Measurements from ENCODE around the gene DCPS.

The DCPS gene

GRCh38 chr11:126357055-126357962 is 53.4 kb downstream of the DCPS start:
- H2BK15ac ChIP-seq (replicated peaks; ENCODE audit: low read depth), result no peak overlapping the region
- DNase-seq, result no peak
- peak overlapping the region; percentile 83 for H3K56ac ChIP-seq (ENCODE audit: low read length)
- no CpG with 5 or more reads among the region's 17 CpGs for WGBS (ENCODE audit: extremely low coverage, insufficient coverage, low lambda C conversion rate)
- H3K27me3 ChIP-seq (ENCODE audit: insufficient read depth, low read length, poor library complexity), result no peaks in the 10 kb centered on the region
- H3K18ac ChIP-seq (ENCODE audit: low read length), result no peak overlapping the region
- H3K23ac ChIP-seq (ENCODE audit: low read length), result no peak overlapping the region
- H2AK5ac ChIP-seq (ENCODE audit: low read length), result no peak overlapping the region
- H2BK5ac ChIP-seq (ENCODE audit: low read length), result no peak overlapping the region
- no peak overlapping the region for H4K5ac ChIP-seq (ENCODE audit: low read length)
- H3K4me3 ChIP-seq (ENCODE audit: low read length), result no peak overlapping the region
- no peak overlapping the region for H3K4ac ChIP-seq (ENCODE audit: low read depth, low read length)
- H3K79me1 ChIP-seq (ENCODE audit: low read length), result peaks cover 18% of the 10 kb centered on the region
- no peaks in the 10 kb centered on the region for H3K36me3 ChIP-seq (ENCODE audit: control insufficient read depth, insufficient read depth, low read length)
- H3K4me1 ChIP-seq (ENCODE audit: control insufficient read depth, low read depth, low read length), result peaks cover 12% of the 10 kb centered on the region
- H4K8ac ChIP-seq (ENCODE audit: low read depth, low read length), result no peak overlapping the region
- peak overlapping the region; percentile 6 for H3K9ac ChIP-seq (ENCODE audit: low read length)
- H3K4me2 ChIP-seq (ENCODE audit: low read length), result no peak overlapping the region
- H3K27ac ChIP-seq (ENCODE audit: low read depth, low read length), result no peak overlapping the region
- peaks cover 9% of the 10 kb centered on the region for H3K79me2 ChIP-seq (ENCODE audit: control insufficient read depth, insufficient read depth, low read length)
- no peak overlapping the region for H2BK120ac ChIP-seq (ENCODE audit: low read depth, low read length)

- Histone ChIP-seq H3K4me3 (ENCODE audit: low read length) (no peak overlapping the region), H3K56ac (ENCODE audit: low read length) (no peak overlapping the region), H3K79me1 (ENCODE audit: low read length) (peaks cover 16% of the 10 kb centered on the region), H3K27me3 (ENCODE audit: insufficient read depth, low read length, poor library complexity) (no peaks in the 10 kb centered on the region), H3K27ac (ENCODE audit: low read depth, low read length) (no peak overlapping the region), H3K36me3 (ENCODE audit: control insufficient read depth, insufficient read depth, low read length) (no peaks in the 10 kb centered on the region), H3K23ac (ENCODE audit: low read length) (no peak overlapping the region), H3K4ac (ENCODE audit: low read depth, low read length) (no peak overlapping the region), H2BK5ac (ENCODE audit: low read length) (no peak overlapping the region), H3K18ac (ENCODE audit: low read length) (no peak overlapping the region), H3K79me2 (ENCODE audit: control insufficient read depth, insufficient read depth, low read length) (peaks cover 9% of the 10 kb centered on the region), H4K8ac (ENCODE audit: low read depth, low read length) (no peak overlapping the region), H2BK120ac (ENCODE audit: low read depth, low read length) (no peak overlapping the region), H2BK15ac (replicated peaks; ENCODE audit: low read depth) (no peak overlapping the region), H3K4me1 (ENCODE audit: control insufficient read depth, low read depth, low read length) (peaks cover 12% of the 10 kb centered on the region), H4K5ac (ENCODE audit: low read length) (no peak overlapping the region), H3K4me2 (ENCODE audit: low read length) (no peak overlapping the region), H3K9ac (ENCODE audit: low read length) (no peak overlapping the region), H2AK5ac (ENCODE audit: low read length) (no peak overlapping the region)
- no peak for DNase-seq
- no CpG with 5 or more reads among the region's 18 CpGs for WGBS (ENCODE audit: extremely low coverage, insufficient coverage, low lambda C conversion rate)
Measured at GRCh38 chr11:126357969-126358762, 54.3 kb downstream of the DCPS start.

- H4K8ac ChIP-seq (ENCODE audit: low read depth, low read length), result no peak overlapping the region
- DNase-seq, result no peak
- H3K9ac ChIP-seq (ENCODE audit: low read length), result no peak overlapping the region
- H2BK120ac ChIP-seq (ENCODE audit: low read depth, low read length), result no peak overlapping the region
- no peak overlapping the region for H2AK5ac ChIP-seq (ENCODE audit: low read length)
- peaks cover 6% of the 10 kb centered on the region for H3K4me1 ChIP-seq (ENCODE audit: control insufficient read depth, low read depth, low read length)
- no peak overlapping the region for H2BK5ac ChIP-seq (ENCODE audit: low read length)
- no peak overlapping the region for H3K18ac ChIP-seq (ENCODE audit: low read length)
- H4K5ac ChIP-seq (ENCODE audit: low read length), result no peak overlapping the region
- WGBS (ENCODE audit: extremely low coverage, insufficient coverage, low lambda C conversion rate), result no CpG with 5 or more reads among the region's 2 CpGs
- no peak overlapping the region for H2BK15ac ChIP-seq (replicated peaks; ENCODE audit: low read depth)
- H3K27me3 ChIP-seq (ENCODE audit: insufficient read depth, low read length, poor library complexity), result no peaks in the 10 kb centered on the region
- H3K79me1 ChIP-seq (ENCODE audit: low read length), result peaks cover 16% of the 10 kb centered on the region
- H3K23ac ChIP-seq (ENCODE audit: low read length), result no peak overlapping the region
- H3K56ac ChIP-seq (ENCODE audit: low read length), result no peak overlapping the region
- no peak overlapping the region for H3K4ac ChIP-seq (ENCODE audit: low read depth, low read length)
- H3K36me3 ChIP-seq (ENCODE audit: control insufficient read depth, insufficient read depth, low read length), result no peaks in the 10 kb centered on the region
- H3K27ac ChIP-seq (ENCODE audit: low read depth, low read length), result no peak overlapping the region
- H3K4me3 ChIP-seq (ENCODE audit: low read length), result no peak overlapping the region
- H3K79me2 ChIP-seq (ENCODE audit: control insufficient read depth, insufficient read depth, low read length), result peaks cover 9% of the 10 kb centered on the region
- no peak overlapping the region for H3K4me2 ChIP-seq (ENCODE audit: low read length)
Measured at GRCh38 chr11:126358763-126359160, 54.9 kb downstream of the DCPS start.

DNA sequence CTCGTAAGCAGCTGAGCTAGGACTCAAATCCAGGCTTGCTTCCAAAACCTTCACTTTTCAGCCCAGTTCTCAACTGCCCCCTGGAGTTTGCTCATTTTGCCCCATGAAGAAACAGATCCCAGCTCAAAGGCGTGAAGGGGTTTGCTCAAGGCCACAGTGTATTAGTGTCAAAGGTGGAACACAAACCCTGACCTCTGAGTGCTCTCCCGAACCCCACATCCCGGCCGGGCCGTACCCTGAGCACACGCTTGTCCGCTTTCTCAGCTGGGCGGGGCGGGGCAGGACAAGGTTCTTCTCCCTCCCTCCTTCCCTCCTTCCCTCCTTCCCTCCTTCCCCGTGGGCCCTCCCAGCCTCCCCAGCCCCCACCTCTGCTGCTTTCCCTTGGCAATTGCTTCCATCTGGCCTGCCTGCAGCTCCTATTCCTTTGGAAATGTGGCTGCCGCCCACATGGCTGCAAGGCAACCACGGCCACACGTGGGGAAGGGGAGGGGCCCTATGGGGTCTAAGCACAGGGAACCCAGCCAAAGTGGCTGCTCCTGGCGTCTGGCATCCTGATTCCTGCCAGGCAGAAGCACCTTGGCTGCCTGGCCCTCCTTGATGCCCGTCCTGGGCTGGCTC is 55.7 kb downstream of the DCPS start:
- Histone ChIP-seq H3K4me2 (ENCODE audit: low read length) (no peak overlapping the region), H4K5ac (ENCODE audit: low read length) (no peak overlapping the region), H3K79me1 (ENCODE audit: low read length) (peaks cover 14% of the 10 kb centered on the region), H2BK15ac (replicated peaks; ENCODE audit: low read depth) (no peak overlapping the region), H3K79me2 (ENCODE audit: control insufficient read depth, insufficient read depth, low read length) (peaks cover 7% of the 10 kb centered on the region), H3K23ac (ENCODE audit: low read length) (no peak overlapping the region), H2BK5ac (ENCODE audit: low read length) (no peak overlapping the region), H3K4me1 (ENCODE audit: control insufficient read depth, low read depth, low read length) (peaks cover 3% of the 10 kb centered on the region), H3K9ac (ENCODE audit: low read length) (peak overlapping the region; percentile 6), H2BK120ac (ENCODE audit: low read depth, low read length) (no peak overlapping the region), H3K56ac (ENCODE audit: low read length) (no peak overlapping the region), H3K27ac (ENCODE audit: low read depth, low read length) (no peak overlapping the region), H3K4ac (ENCODE audit: low read depth, low read length) (no peak overlapping the region), H4K8ac (ENCODE audit: low read depth, low read length) (no peak overlapping the region), H3K36me3 (ENCODE audit: control insufficient read depth, insufficient read depth, low read length) (no peaks in the 10 kb centered on the region), H2AK5ac (ENCODE audit: low read length) (no peak overlapping the region), H3K4me3 (ENCODE audit: low read length) (no peak overlapping the region), H3K18ac (ENCODE audit: low read length) (no peak overlapping the region), H3K27me3 (ENCODE audit: insufficient read depth, low read length, poor library complexity) (no peaks in the 10 kb centered on the region)
- no CpG with 5 or more reads among the region's 16 CpGs for WGBS (ENCODE audit: extremely low coverage, insufficient coverage, low lambda C conversion rate)
- DNase-seq, result no peak

DNA sequence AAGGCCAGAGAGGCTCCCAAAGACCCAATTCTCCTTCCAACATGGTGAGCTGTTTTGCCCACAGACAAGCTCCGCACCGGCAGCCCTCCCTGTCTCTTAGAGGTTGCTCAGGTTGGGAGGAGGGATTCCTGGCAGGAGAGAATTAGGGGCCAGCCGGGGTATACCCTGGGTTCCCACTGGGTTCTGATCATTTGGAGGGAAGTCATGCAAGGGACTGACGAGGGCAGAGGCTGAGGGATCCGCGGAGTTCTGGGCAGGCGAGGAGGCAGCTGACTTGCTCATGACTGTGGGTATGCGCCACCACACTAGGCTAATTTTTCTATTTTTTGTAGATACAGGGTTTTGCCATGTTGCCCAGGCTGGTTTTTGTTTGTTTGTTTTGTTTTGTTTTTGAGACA is 56.2 kb downstream of the DCPS start:
- Histone ChIP-seq H3K4me1 (ENCODE audit: control insufficient read depth, low read depth, low read length) (no peaks in the 10 kb centered on the region), H3K4me3 (ENCODE audit: low read length) (no peak overlapping the region), H3K56ac (ENCODE audit: low read length) (no peak overlapping the region), H4K8ac (ENCODE audit: low read depth, low read length) (no peak overlapping the region), H3K27me3 (ENCODE audit: insufficient read depth, low read length, poor library complexity) (no peaks in the 10 kb centered on the region), H3K4me2 (ENCODE audit: low read length) (no peak overlapping the region), H3K79me2 (ENCODE audit: control insufficient read depth, insufficient read depth, low read length) (peaks cover 4% of the 10 kb centered on the region), H3K9ac (ENCODE audit: low read length) (no peak overlapping the region), H3K27ac (ENCODE audit: low read depth, low read length) (no peak overlapping the region), H3K18ac (ENCODE audit: low read length) (no peak overlapping the region), H2BK15ac (replicated peaks; ENCODE audit: low read depth) (no peak overlapping the region), H3K36me3 (ENCODE audit: control insufficient read depth, insufficient read depth, low read length) (no peaks in the 10 kb centered on the region), H4K5ac (ENCODE audit: low read length) (no peak overlapping the region), H3K4ac (ENCODE audit: low read depth, low read length) (no peak overlapping the region), H2BK5ac (ENCODE audit: low read length) (no peak overlapping the region), H3K23ac (ENCODE audit: low read length) (no peak overlapping the region), H3K79me1 (ENCODE audit: low read length) (peaks cover 12% of the 10 kb centered on the region), H2AK5ac (ENCODE audit: low read length) (no peak overlapping the region), H2BK120ac (ENCODE audit: low read depth, low read length) (no peak overlapping the region)
- DNase-seq, result no peak
- WGBS (ENCODE audit: extremely low coverage, insufficient coverage, low lambda C conversion rate), result no CpG with 5 or more reads among the region's 8 CpGs

Measured in mesendoderm (in vitro differentiated cells).